HFFc6 (cell line): ENCODE results near the gene SLC6A3. TPM values are rescaled to one million over a fixed set of nuclear protein-coding genes. Genes with fewer than 3 reads are reported as not detected.

Experiments used
- DNase-seq: peaks from one replicate; pipeline ENCODE4 v3.0.0-alpha.2; 2018
- H3K27ac Mint-ChIP-seq: 2 replicates; pipeline ENCODE4 v1.8.0; 2020; ENCODE audit warnings: mild to moderate bottlenecking, mixed read lengths
- H3K27me3 Mint-ChIP-seq: 2 replicates; pipeline ENCODE4 v1.8.0; 2021; ENCODE audit warnings: mild to moderate bottlenecking, moderate library complexity, mixed read lengths; ENCODE audit not compliant: insufficient read depth
- H3K36me3 Mint-ChIP-seq: 2 replicates; pipeline ENCODE4 v1.8.0; 2021; ENCODE audit warnings: low read depth, mixed read lengths
- H3K4me1 Mint-ChIP-seq: 2 replicates; pipeline ENCODE4 v1.8.0; 2020; ENCODE audit warnings: low read depth, mixed read lengths
- H3K4me3 Mint-ChIP-seq: 2 replicates; pipeline ENCODE4 v1.8.0; 2020; ENCODE audit warnings: mild to moderate bottlenecking, moderate library complexity, mixed read lengths
- H3K9me3 Mint-ChIP-seq: 2 replicates; pipeline ENCODE4 v1.8.0; 2020; ENCODE audit warnings: mild to moderate bottlenecking, mixed read lengths
- CTCF ChIP-seq: fragments of 200-600 bp; sonication (generic); IDR thresholded peaks from 2 replicates; pipeline ENCODE4 v1.5.0; 2021; ENCODE audit warnings: antibody characterized with exemption, mild to moderate bottlenecking
- total RNA-seq, 6 experiments: library from RNA; stranded (reverse); fragmentation: NEBNext Ultra II Directional; extraction: Animal tissue kit (Norgen Biotek cat#: 25700); gene quantifications; 2 replicates in 1 of 6; 3 replicates in 5 of 6; pipeline ENCODE4 v1.2.3, GENCODE V29; 2021

Gene SLC6A3
- total RNA-seq, 6 experiments from 2014 or later: not detected

- Mint-ChIP-seq H3K9me3 (no peaks in the 10 kb centered on the region; the same call in 1 of the 2 replicates), H3K27ac (no peak overlapping the region), H3K4me1 (0 out of 2 replicates have a peak, but pooled peaks cover 4% of the 10 kb centered on the region), H3K36me3 (no peaks in the 10 kb centered on the region), H3K4me3 (no peak overlapping the region), H3K27me3 (peaks cover 42% of the 10 kb centered on the region)
- TF ChIP-seq CTCF: no peak
- no peak for DNase-seq
Observed at GRCh38 chr5:1390861-1391600, 54.2 kb downstream of the SLC6A3 start.

- H3K4me3 Mint-ChIP-seq: no peak overlapping the region
Observed at GRCh38 chr5:1390333-1390732, 54.9 kb downstream of the SLC6A3 start.

GRCh38 chr5:1388383-1388967 is 56.8 kb downstream of the SLC6A3 start:
- no peak for TF ChIP-seq CTCF
- no peaks in the 10 kb centered on the region for H3K36me3 Mint-ChIP-seq
- no peaks in the 10 kb centered on the region; the same call in 1 of the 2 replicates for H3K9me3 Mint-ChIP-seq
- no peak for DNase-seq
- no peak overlapping the region for H3K27ac Mint-ChIP-seq
- H3K27me3 Mint-ChIP-seq: peaks cover 34% of the 10 kb centered on the region
- H3K4me1 Mint-ChIP-seq: peaks cover 11% of the 10 kb centered on the region; the same call in 1 of the 2 replicates
- H3K4me3 Mint-ChIP-seq: no peak overlapping the region

More at GRCh38 chr5:1390333-1390732, 54.9 kb downstream of the SLC6A3 start:
- DNase-seq: no peak
- no peak for TF ChIP-seq CTCF
- no peak overlapping the region for H3K27ac Mint-ChIP-seq
- H3K27me3 Mint-ChIP-seq: peaks cover 40% of the 10 kb centered on the region
- no peaks in the 10 kb centered on the region for H3K36me3 Mint-ChIP-seq
- H3K9me3 Mint-ChIP-seq: no peaks in the 10 kb centered on the region; the same call in 1 of the 2 replicates
- peaks cover 9% of the 10 kb centered on the region; the same call in 1 of the 2 replicates for H3K4me1 Mint-ChIP-seq

- TF ChIP-seq CTCF: no peak
Observed at GRCh38 chr5:1387876-1388275, 57.4 kb downstream of the SLC6A3 start.

GRCh38 chr5:1387059-1387755 is 58.0 kb downstream of the SLC6A3 start:
- no peaks in the 10 kb centered on the region for H3K36me3 Mint-ChIP-seq
- H3K9me3 Mint-ChIP-seq: no peaks in the 10 kb centered on the region; the same call in 1 of the 2 replicates
- DNase-seq: no peak
- no peak overlapping the region for H3K27ac Mint-ChIP-seq
- no peak for TF ChIP-seq CTCF
- H3K27me3 Mint-ChIP-seq: peaks cover 30% of the 10 kb centered on the region
- H3K4me3 Mint-ChIP-seq: peak overlapping the region; percentile 91
- H3K4me1 Mint-ChIP-seq: peaks cover 11% of the 10 kb centered on the region; the same call in 1 of the 2 replicates

More at GRCh38 chr5:1387876-1388275, 57.4 kb downstream of the SLC6A3 start:
- H3K4me3 Mint-ChIP-seq: no peak overlapping the region
- no peaks in the 10 kb centered on the region; the same call in 1 of the 2 replicates for H3K9me3 Mint-ChIP-seq
- H3K27me3 Mint-ChIP-seq: peaks cover 34% of the 10 kb centered on the region
- H3K4me1 Mint-ChIP-seq: peaks cover 11% of the 10 kb centered on the region; the same call in 1 of the 2 replicates
- H3K36me3 Mint-ChIP-seq: no peaks in the 10 kb centered on the region
- no peak overlapping the region for H3K27ac Mint-ChIP-seq
- DNase-seq: no peak
